PC-9 (cell line): ENCODE measurements around the gene ASXL1. TPM values are rescaled to one million over a fixed set of nuclear protein-coding genes. Genes with fewer than 3 reads are reported as not detected.

ENCODE experiments used
- BruUV-seq: library from RNA; stranded (reverse); fragments of 400-500 nt; replicated peaks from 2 replicates; lab custom pipeline; 2021; lab: Mats Ljungman, UMichigan
- CTCF ChIA-PET: fragments of 300-600 bp; sonication (Branson Sonifier 250); formaldehyde crosslinking; loops from one replicate; lab custom pipeline; 2022; ENCODE audit warnings: antibody characterized with exemption; lab: Charles Lee
- POLR2A ChIA-PET: fragments of 300-600 bp; sonication (Branson Sonifier 250); formaldehyde crosslinking; loops from one replicate; lab custom pipeline; 2022; ENCODE audit warnings: antibody characterized with exemption; ENCODE audit not compliant: unreplicated experiment; lab: Charles Lee
- DNase-seq, 2 experiments: peaks; one replicate each; pipeline versions ENCODE4 v3.0.0 to v3.0.0-alpha.2; 2015 to 2022; ENCODE audit warnings: mixed read lengths in 1 of 2
- H2AFZ ChIP-seq: fragments of 200-600 bp; sonication (generic); 2 replicates; pipeline ENCODE4 v1.8.1; 2017; ENCODE audit warnings: antibody characterized with exemption
- H3F3A ChIP-seq: fragments of 200-600 bp; sonication (generic); 2 replicates; pipeline ENCODE4 v1.8.1; 2017; ENCODE audit warnings: antibody characterized with exemption, mild to moderate bottlenecking, low read depth; ENCODE audit not compliant: insufficient read depth
- H3K27ac ChIP-seq: fragments of 200-600 bp; sonication (generic); 2 replicates; pipeline ENCODE4 v1.6.1; 2016; ENCODE audit warnings: mixed run types
- H3K27me3 ChIP-seq: fragments of 200-600 bp; sonication (generic); 2 replicates; pipeline ENCODE4 v1.6.1; 2016; ENCODE audit warnings: low read depth, mixed run types; ENCODE audit not compliant: insufficient read depth
- H3K36me3 ChIP-seq: fragments of 200-600 bp; sonication (generic); 2 replicates; pipeline ENCODE4 v1.6.1; 2016; ENCODE audit warnings: low read depth, mixed run types
- H3K4me1 ChIP-seq: fragments of 200-600 bp; sonication (generic); replicated peaks from 2 replicates; pipeline ENCODE4 v1.6.1; 2016; ENCODE audit warnings: mixed run types; ENCODE audit not compliant: insufficient read depth
- H3K4me2 ChIP-seq: fragments of 200-600 bp; sonication (generic); 2 replicates; pipeline ENCODE4 v1.6.1; 2017; ENCODE audit warnings: mixed run types
- H3K4me3 ChIP-seq: fragments of 200-600 bp; sonication (generic); 2 replicates; pipeline ENCODE4 v1.6.1; 2016; ENCODE audit warnings: mixed run types
- H3K79me2 ChIP-seq: fragments of 200-600 bp; sonication (generic); 2 replicates; pipeline ENCODE4 v1.6.1; 2017; ENCODE audit warnings: low read depth, mixed run types
- H3K9me2 ChIP-seq: fragments of 200-600 bp; sonication (generic); 2 replicates; pipeline ENCODE4 v1.8.1; 2017; ENCODE audit warnings: mild to moderate bottlenecking; ENCODE audit not compliant: insufficient read depth
- H3K9me3 ChIP-seq: fragments of 200-600 bp; sonication (generic); 2 replicates; pipeline ENCODE4 v1.8.1; 2016; ENCODE audit warnings: low read depth; ENCODE audit not compliant: insufficient read depth
- H4K20me1 ChIP-seq: fragments of 200-600 bp; sonication (generic); 2 replicates; pipeline ENCODE4 v1.8.1; 2017; ENCODE audit not compliant: insufficient read depth
- CTCF ChIP-seq: fragments of 200-600 bp; sonication (generic); conservative IDR thresholded peaks from 2 replicates; pipeline ENCODE4 v1.6.1; 2017; ENCODE audit warnings: mixed run types, antibody characterized with exemption, mild to moderate bottlenecking, moderate library complexity
- EZH2 ChIP-seq: fragments of 200-600 bp; sonication (generic); IDR thresholded peaks from 2 replicates; pipeline ENCODE4 v1.8.0; 2017; ENCODE audit warnings: antibody characterized with exemption, low read depth
- intact Hi-C: fragments of 100-400 bp; cut with micrococcal nuclease; formaldehyde crosslinking; loops from one replicate; pipeline ENCODE4 v1.10.0; 2022; ENCODE audit not compliant: unreplicated experiment
- total RNA-seq: library from RNA; stranded (reverse); gene quantifications from 2 replicates; pipeline ENCODE4 v1.2.3, GENCODE V29; 2021

Gene ASXL1
- total RNA-seq, 1 experiment from 2014 or later, result 123 TPM

DNA sequence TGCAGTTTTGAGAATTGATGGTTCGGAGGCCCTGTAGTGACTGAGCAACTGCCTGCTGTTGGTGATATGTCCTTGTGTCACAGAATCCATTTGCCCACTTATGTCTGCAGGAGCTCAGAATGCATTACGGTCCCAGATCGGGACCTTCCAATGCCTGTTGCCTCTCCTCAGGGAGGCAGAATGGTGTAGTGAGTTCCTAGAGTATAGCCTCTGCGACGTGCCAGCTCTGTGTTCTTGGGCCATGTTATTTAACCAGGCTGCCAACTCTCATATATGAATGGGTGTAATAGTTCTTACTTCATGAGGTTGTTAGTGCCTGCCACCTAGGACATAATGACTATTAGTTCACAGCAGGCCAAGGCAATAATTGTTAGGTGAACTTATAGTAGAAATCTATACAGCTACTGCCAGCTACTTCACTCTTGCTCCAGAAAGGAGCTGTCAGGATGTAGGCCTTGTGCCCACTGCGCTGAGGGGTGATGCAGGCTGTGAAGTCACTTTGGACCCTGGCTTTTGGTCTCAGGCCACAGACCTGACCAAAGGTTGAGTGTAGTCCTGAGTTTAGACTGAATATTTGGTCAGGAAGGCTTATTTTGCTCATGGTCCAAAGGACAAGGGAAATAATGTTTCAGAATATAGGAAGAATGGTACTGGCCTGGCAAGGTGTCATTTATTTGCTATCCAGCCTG, 82.1 kb downstream of the ASXL1 start:
- Histone ChIP-seq H3K4me1 (no peaks in the 10 kb centered on the region), H3K27ac (no peak overlapping the region), H3K9me2 (no peaks in the 10 kb centered on the region), H3K79me2 (no peaks in the 10 kb centered on the region), H3K36me3 (0 out of 2 replicates have a peak, but pooled peaks cover 6% of the 10 kb centered on the region), H3K4me3 (no peak overlapping the region), H3K9me3 (no peaks in the 10 kb centered on the region), H4K20me1 (peaks cover 17% of the 10 kb centered on the region), H3K27me3 (no peaks in the 10 kb centered on the region), H3F3A (peaks cover 28% of the 10 kb centered on the region), H2AFZ (no peak overlapping the region), H3K4me2 (no peak overlapping the region)
- no peak for TF ChIP-seq EZH2
- no peak for TF ChIP-seq CTCF
- no peak for DNase-seq
- no TSS peak for BruUV-seq
- ChIA-PET CTCF (no interaction called here), POLR2A (no interaction called here)
- intact Hi-C loops, result no loop called here

DNA sequence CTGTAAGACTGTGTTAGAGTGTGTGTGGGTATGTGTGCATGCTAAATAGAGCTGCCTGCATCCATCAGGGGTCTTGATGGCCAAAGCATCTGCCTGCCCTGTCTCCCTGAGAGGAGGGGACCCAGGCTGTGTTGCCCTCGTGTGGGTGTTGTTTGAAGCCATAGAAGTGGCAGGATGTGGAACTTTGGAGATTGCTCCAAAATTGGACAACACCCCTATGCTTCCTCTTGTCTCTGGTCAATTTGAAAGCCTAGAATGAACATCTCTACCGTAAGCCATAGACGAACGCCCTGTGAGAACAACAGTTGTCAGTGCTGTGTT, 82.6 kb downstream of the ASXL1 start:
- BruUV-seq, result no TSS peak
- Histone ChIP-seq H3K4me3 (no peak overlapping the region), H3K9me2 (no peaks in the 10 kb centered on the region), H3K4me1 (no peaks in the 10 kb centered on the region), H3F3A (peaks cover 28% of the 10 kb centered on the region), H3K27me3 (no peaks in the 10 kb centered on the region), H3K4me2 (no peak overlapping the region), H2AFZ (no peak overlapping the region), H3K27ac (no peak overlapping the region), H3K79me2 (no peaks in the 10 kb centered on the region), H4K20me1 (peaks cover 22% of the 10 kb centered on the region), H3K36me3 (peaks cover 6% of the 10 kb centered on the region; the same call in 1 of the 2 replicates), H3K9me3 (no peaks in the 10 kb centered on the region)
- no peak for DNase-seq
- ChIA-PET POLR2A (no interaction called here), CTCF (interaction anchor here (0.6 kb wide), 1 partner anchor 54 kb away, joined by 8 read pairs; no protein-coding TSS in a partner anchor)
- no peak for TF ChIP-seq CTCF
- no peak for TF ChIP-seq EZH2
- intact Hi-C loops, result no loop called here

DNA sequence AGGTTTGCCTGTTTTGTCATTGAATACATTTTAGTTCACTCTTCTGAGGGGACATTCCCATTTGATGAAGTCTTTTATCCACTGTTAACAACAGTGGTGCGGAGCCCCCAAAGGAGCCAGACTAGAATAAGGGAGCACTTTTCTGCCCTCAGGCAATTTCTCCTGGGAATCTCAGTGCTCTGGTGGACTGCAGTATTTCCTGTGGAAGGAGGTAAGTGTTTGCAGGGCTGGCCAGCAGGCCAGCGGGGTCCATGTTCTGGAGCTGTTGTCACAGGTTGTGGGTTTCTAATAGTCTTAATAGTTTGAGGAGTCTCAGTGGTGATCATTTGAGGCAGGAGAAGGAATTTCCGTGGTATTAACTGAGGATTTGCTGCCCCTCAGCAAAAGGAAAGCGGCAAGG, 83.5 kb downstream of the ASXL1 start:
- CTCF ChIA-PET, result interaction anchor here (0.6 kb wide), 1 partner anchor 55 kb away, joined by 8 read pairs; no protein-coding TSS in a partner anchor

More for the DNA sequence above, 83.5 kb downstream of the ASXL1 start:
- no peaks in the 10 kb centered on the region for H3K9me2 ChIP-seq
- peaks cover 28% of the 10 kb centered on the region for H3F3A ChIP-seq
- intact Hi-C loops, result no loop called here
- POLR2A ChIA-PET, result no interaction called here
- DNase-seq, result no peak
- TF ChIP-seq EZH2 (no peak), CTCF (no peak)
- no peaks in the 10 kb centered on the region for H3K4me1 ChIP-seq
- no peaks in the 10 kb centered on the region for H3K79me2 ChIP-seq
- no peak overlapping the region for H3K4me3 ChIP-seq
- H2AFZ ChIP-seq, result no peak overlapping the region
- no peaks in the 10 kb centered on the region for H3K27me3 ChIP-seq
- BruUV-seq, result no TSS peak
- H3K4me2 ChIP-seq, result no peak overlapping the region
- H3K27ac ChIP-seq, result no peak overlapping the region
- no peaks in the 10 kb centered on the region for H3K9me3 ChIP-seq
- peaks cover 21% of the 10 kb centered on the region for H4K20me1 ChIP-seq
- peaks cover 6% of the 10 kb centered on the region; the same call in 1 of the 2 replicates for H3K36me3 ChIP-seq
